Stimulated activated CD4-positive, alpha-beta T cell treated with anti-CD3 and anti-CD28 coated beads, Interleukin-2, amount 100 ng/mL, for 48 hours (primary cell): ENCODE data around the gene SUPT4H1.

Experiments used
- DNase-seq, 2 donors: peaks; one replicate each; pipeline ENCODE4 v3.0.0-alpha.2; 2020

The SUPT4H1 gene

GRCh38 chr17:58316260-58316960, 35.6 kb downstream of the SUPT4H1 start:
- no peak for DNase-seq

- no peak for DNase-seq
Observed at GRCh38 chr17:58315750-58316149, 36.3 kb downstream of the SUPT4H1 start.

DNA sequence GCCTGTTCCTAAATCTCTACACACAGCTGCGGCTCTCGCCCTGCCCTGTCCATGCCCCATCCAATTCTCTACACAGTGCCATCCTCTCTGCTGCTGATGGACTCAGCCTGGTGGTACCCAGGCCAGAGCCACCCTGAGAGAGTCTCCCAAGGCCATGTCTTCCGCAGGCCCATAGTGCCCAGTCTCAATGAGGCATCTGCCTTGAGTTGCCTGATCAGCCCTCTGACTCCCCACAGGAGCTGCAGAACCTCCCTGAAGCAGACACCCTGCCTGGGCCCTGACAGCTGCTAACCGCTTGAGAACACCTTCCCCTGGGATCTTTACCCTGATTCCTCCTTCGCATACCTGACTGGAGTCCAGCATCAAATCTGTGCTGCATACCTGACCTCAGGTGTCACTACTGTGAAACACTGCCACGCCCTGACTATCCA, 36.7 kb downstream of the SUPT4H1 start:
- DNase-seq = no peak

DNA sequence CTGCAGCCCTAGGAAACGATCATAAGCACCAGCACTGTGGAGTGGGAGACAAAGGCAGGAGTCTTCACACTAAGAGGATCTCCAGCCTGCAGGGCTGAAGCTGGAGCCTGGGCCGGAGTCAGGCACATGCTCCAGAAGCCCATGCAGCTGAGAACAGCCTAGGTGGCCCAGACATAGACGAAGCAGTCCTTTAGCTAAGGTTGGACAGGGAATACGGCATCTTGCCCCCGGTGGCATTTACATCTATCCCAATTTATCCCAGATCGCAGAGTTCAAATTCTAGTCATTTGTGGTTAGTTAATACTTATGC, 37.3 kb downstream of the SUPT4H1 start:
- no peak for DNase-seq

- no peak for DNase-seq
Observed at GRCh38 chr17:58313815-58314705, 37.9 kb downstream of the SUPT4H1 start.

DNA sequence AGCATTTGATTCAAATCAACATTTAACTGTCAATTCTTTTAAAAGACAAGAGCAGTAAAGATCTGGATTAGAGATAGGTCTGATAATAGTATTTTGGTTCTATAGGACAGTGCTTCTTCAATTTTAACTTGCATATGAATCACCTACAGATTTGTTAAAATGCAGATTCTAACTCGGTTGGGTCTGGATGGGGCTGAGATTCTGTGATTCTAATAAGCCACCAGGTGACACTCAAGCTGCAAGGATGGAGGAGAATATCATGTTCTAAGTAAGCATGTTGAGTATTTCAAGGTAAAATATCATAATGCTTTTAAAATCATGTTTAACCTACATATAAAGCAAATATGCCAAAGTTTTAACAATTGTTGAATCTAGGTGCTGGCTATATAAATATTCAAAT, 39.2 kb downstream of the SUPT4H1 start:
- DNase-seq = no peak

- no peak for DNase-seq
Observed at GRCh38 chr17:58312021-58312630, 39.9 kb downstream of the SUPT4H1 start.

DNA sequence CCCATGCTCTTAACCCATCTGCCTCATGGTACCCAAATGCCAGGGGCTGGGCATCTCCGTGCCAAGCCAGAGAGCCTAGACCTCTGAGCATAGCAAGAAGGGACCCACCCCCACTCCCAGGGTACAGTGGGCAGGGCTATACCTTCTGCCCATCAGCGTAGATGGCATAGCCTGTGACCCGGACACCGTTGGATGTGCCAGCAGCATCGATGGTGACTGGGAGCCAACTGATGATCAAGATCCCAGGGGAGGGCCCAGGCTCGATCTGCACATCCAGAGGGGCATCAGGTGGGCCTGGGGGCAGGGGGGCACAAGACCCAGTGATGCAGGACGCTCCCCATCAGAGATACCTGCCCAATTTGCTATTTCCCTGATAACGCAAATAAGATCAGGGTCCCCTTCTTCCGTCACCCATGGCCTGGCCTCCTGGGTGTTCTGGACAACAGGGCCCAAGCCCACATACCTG, 40.5 kb downstream of the SUPT4H1 start:
- DNase-seq = no peak

DNA sequence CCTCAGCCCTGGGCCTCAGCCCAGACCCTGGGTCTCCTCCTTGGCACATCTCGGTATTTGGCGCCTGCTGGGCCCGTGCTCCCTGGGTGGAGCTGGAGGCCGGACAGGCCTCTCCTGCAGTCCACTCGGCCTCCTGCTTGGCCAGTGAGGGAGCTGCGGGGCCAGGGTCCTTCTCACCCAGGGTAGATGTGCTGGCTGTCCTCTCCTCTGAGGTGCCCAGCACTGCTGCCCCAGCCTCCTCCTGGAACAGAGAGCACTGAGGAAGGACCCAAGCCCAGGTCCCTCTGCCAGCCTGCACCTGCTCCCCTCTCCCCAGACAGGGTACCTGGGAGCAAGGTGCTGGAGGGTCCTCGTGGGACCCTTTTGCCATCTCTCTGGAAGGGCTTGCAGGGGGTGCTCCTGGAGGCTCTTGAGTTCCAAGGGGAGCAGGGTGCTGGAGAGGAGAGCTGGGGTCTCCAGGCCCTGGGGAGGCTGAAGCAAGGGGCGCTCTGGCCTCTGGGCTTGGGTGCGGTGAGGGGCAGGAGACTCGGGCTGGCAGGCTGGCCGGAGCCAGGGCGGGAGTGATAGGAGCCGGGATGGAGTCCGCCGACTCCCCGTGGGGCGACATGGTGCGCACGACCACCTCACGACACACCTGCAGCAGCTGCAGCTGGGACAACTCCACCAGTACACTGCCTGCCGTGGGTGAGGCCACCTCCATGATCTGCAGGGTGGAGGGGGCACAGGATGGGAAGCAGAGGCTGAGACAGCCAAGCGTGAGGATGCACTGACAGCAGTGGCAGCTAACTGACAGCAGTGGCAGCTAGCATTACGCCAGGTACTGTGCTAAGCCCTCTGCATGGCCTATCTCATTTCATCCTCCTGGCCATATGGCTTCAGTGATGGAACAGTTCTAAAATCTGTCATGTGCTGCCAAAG, 41.2 kb downstream of the SUPT4H1 start:
- no peak for DNase-seq

DNA sequence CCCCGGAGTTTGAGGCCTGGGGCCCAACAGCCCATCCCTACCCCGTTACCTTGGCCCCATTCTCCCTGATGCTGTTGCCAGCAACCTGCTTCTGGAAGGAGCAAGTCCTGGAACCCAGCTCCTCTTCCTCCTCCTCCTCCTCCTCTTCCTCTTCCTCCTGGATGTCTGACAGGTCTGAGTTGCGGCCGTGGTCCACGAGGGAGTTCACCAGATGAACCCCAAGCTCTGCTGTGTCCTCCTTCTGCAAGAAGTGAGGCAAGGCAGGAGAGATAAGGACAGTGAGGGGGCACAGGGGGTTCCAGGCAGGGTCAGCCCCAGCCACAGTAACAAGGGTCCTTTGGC, 42.1 kb downstream of the SUPT4H1 start:
- DNase-seq = no peak

DNA sequence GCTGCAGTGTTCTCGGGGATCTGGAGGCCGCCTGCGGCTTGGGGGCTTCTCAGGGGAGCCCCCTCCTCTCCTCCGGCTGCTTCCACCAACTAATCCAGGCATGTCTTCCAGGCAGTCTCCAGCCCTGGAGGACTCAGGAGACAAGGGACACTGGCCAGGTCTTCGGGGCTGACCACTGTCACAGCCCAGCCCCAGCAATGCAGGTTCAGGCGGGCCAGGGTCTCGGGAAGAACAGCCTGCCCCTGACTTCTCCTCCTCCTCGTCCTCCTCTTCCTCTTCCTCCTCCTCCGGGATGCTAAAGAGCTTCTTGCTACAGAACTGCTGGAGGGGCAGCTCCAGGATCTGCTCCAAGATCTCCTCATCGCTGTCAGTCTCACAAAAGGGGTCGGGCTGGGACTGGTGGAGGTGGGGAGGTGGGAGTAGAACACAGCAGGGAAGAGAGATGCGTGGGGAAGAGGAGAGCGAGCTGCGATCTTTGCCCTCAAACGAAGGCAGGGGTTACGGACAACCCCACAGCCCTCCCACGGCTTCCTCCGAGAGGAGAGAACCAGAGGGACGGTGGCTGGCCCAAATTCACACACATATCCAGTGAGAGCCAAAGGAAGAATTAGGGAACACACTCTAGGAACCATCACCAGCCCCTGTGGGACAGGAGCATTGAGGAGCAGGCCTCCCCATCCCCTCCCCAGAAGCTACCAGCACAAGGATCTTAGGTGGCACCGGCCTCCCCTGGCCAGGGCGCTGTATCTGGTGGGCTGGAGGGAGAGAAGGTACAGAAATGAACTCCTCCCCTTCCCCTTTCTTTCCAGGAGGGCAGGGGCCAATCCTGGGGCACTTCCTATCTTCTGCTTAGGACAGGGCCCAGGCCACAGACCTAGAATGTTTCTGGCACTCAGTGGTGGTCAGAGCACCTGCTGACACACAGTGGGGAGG, 42.8 kb downstream of the SUPT4H1 start:
- no peak for DNase-seq

GRCh38 chr17:58308173-58308984, 43.6 kb downstream of the SUPT4H1 start:
- no peak for DNase-seq

GRCh38 chr17:58307468-58308172, 44.4 kb downstream of the SUPT4H1 start:
- DNase-seq = no peak

DNA sequence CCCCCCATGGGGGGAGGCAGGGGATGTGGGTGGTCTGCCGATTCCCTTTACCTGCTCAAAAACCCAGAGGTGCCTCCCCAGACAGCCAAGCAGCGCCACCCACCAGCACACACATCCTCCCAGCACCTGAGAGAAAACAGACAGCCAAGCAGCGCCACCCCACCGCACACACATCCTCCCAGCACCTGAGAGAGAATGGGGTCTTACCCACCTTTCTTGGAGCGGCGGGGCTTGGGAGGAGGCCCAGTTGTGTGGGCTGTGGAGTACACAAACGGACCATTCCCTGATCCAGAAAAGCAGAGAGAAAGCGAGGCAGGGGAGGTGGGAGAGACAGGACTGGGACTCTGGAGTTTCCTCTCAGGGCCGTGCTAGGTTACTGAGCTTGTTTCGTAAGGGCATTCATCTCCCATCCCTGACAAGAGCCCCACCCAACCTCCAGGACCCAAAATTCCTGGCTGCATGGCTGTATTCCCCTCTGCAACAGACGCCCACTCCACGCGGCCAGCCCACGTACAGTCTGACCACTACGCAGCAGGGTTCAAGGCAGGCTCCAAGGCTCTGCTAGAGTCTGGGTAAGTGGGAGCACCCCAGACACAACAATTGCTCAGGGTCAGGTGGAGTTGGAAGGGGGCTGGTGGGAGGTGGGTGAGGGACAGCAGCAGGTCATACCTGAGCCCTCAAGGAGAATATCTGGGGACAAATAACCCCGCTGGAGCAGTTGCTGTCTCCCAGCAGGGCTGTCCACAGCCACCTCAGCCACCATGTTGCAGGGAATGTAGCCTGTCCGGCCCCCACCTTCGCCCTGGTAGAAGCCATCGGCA, 45.7 kb downstream of the SUPT4H1 start:
- no peak for DNase-seq

GRCh38 chr17:58305626-58306025, 46.4 kb downstream of the SUPT4H1 start:
- no peak for DNase-seq

DNA sequence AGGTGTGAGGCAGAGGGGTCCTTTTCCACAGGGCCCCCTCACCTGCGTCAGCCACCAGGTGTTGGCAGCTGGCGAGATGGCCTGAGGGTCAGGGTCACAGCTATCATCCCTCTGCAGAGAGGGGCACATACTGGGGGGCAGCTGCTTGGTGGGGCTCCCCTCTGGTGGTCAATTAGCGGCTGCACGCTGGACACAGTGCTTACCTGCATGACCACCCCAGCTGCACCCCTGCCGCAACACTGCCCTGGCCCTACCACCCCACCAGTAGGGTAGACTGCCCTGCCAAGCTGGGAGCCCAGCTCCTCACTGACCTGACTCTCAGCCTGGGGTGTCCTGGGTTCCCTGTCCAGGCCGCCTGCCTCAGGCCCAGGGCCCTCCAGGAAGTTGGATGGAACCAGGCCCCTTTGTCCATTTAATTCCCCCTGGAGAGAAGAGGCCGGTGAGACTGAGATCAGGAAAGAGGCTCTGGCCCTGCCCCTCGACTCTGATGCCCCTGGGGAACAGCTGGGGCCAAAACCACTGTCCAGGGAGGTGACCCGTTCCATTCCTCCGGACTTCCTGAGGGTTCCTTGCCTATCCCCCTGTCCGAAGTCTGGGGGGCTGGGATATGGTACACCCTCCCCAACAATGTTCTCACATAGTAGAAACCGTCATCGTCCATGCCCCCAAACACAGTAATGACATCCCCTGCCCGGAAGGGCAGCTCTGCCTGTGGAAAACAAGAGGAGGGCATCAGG, 47.1 kb downstream of the SUPT4H1 start:
- DNase-seq = no peak

DNA sequence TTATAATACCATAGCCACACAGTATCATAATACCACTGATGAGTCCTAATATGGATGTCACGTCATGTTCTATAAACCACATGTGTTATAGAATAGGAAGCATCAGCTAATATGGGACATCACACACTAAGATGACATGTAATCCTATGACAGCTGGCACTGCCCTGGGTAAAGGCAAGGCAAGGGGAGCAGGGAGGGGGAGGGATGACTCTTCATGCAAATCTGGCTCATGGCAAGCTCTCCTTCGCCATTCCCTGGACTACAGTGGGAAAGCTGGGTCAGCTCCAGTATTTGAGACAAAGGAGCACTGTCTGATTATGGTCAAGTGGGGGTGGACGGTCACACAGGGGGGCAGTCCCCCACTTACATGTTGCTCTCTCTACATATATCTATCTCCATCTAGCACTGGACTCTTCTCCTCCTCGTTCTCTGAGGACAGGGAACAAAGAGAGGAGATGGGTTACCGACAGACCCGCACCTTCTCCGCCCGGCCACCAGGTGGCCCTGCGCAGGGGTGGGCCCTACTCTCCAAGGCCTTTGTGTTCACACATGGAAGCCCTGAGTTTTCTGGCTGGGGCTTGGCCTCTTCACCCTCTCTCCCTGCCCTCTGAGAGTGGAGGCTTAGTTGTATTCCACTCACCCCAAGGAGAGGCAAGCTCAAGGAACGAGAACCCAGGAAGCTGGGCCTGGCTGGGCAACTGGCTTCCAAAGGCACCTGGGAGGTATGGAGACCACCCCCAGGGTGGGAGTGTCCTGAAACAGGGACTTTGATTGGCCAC, 47.8 kb downstream of the SUPT4H1 start:
- DNase-seq = peak; percentile 60 to 61
